Measurements from ENCODE around the gene TFAP2C. TPM values are rescaled to one million over a fixed set of nuclear protein-coding genes. Genes with fewer than 3 reads are reported as not detected.

TFAP2C gene
- total and polyA plus RNA-seq, 2 experiments from 2014 or later = 11.9 to 14.3 TPM

DNA sequence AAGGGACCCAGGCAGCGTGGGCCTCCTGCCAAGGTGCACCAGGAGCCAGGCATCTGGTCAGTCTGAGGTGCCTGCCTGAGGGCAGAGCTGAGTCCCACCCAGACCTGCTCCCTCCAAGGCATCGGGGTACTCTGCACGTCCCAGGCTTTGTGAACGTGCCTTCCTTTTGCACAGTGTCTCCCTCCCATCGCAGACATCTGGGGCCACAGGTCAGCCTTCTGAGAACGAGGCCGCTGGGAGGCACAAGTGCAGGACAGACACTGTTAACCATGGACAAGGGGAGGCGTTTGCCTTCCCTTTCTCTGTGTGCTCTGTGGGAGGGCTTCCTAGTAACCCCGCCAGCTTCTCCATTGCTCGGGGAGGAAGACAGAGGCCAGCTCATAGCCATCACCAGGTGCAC is 47.6 kb downstream of the TFAP2C start (continued):
- no peak for TF ChIP-seq ETS1 (IDR thresholded peaks at IDR 0.05)
- no peak for TF ChIP-seq EZH2 (IDR thresholded peaks at IDR 0.05; ENCODE audit: low read depth, unreplicated experiment)
- TF ChIP-seq, protein P1, sequence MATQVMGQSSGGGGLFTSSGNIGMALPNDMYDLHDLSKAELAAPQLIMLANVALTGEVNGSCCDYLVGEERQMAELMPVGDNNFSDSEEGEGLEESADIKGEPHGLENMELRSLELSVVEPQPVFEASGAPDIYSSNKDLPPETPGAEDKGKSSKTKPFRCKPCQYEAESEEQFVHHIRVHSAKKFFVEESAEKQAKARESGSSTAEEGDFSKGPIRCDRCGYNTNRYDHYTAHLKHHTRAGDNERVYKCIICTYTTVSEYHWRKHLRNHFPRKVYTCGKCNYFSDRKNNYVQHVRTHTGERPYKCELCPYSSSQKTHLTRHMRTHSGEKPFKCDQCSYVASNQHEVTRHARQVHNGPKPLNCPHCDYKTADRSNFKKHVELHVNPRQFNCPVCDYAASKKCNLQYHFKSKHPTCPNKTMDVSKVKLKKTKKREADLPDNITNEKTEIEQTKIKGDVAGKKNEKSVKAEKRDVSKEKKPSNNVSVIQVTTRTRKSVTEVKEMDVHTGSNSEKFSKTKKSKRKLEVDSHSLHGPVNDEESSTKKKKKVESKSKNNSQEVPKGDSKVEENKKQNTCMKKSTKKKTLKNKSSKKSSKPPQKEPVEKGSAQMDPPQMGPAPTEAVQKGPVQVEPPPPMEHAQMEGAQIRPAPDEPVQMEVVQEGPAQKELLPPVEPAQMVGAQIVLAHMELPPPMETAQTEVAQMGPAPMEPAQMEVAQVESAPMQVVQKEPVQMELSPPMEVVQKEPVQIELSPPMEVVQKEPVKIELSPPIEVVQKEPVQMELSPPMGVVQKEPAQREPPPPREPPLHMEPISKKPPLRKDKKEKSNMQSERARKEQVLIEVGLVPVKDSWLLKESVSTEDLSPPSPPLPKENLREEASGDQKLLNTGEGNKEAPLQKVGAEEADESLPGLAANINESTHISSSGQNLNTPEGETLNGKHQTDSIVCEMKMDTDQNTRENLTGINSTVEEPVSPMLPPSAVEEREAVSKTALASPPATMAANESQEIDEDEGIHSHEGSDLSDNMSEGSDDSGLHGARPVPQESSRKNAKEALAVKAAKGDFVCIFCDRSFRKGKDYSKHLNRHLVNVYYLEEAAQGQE (IDR thresholded peaks at IDR 0.05; ENCODE audit: unreplicated experiment) = no peak
- no peak for TF ChIP-seq STAT1 (IDR thresholded peaks at IDR 0.05; ENCODE audit: unreplicated experiment)

DNA sequence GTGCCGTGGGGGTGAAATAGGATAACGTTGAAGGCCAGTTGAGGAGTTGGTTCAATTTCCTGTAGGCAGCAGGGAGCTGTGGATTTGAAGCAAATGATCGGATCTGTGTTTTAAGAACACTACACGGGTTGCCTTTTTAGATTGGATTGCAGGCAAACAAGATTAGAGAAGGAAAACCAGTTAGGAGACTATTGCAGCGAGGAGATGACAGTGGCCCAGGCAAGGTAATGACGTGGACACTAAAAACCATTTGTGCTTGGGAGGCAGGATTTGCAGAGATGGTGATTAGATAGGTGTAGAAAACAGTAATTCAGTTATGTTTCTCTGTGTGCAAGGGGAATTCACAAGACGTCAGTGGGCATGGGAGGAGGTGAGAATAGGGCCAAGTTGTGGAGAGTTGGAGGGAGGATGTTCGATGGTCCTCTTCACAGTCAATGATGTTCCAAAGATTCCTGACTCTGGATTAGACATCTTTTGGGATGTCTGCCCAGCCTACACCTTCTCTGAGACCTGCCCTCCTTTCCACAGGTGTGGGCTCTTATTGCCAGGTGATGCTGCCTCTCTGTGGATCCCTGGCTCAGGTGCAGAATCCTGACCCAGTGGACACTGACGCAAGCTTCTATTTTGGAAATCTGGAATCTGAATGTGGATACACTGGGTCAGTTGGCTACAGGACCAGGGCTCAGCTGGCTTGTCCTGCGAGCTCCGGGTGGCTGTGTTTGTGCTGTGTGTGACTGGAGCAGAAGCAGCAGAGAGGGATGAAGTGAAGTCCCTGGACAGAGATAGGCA is 54.2 kb downstream of the TFAP2C start:
- DNase-seq (ENCODE audit: low spot score) (no peak), ATAC-seq (no peak)
- Histone ChIP-seq H3K27me3 (ENCODE audit: insufficient read depth) (no peaks in the 10 kb centered on the region), H3K27ac (ENCODE audit: low read depth) (no peak overlapping the region), H3K36me3 (ENCODE audit: insufficient read depth) (no peaks in the 10 kb centered on the region), H3K4me3 (no peak overlapping the region), H3K79me2 (replicated peaks; ENCODE audit: insufficient read depth) (no peaks in the 10 kb centered on the region), H3K9me2 (ENCODE audit: insufficient read depth) (no peaks in the 10 kb centered on the region), H3F3A (replicated peaks; ENCODE audit: low read depth) (no peaks in the 10 kb centered on the region), H4K20me1 (replicated peaks; ENCODE audit: insufficient read depth) (no peaks in the 10 kb centered on the region), H3K4me2 (no peak overlapping the region), H3K4me1 (ENCODE audit: insufficient read depth) (no peaks in the 10 kb centered on the region), H2AFZ (0 out of 2 replicates have a peak overlapping the region, but pooled peaks have one; percentile 5)
- H3K27ac Mint-ChIP-seq = no peak overlapping the region
- H3K36me3 Mint-ChIP-seq (ENCODE audit: low read depth) = no peaks in the 10 kb centered on the region
- no peak overlapping the region for H3K4me3 Mint-ChIP-seq
- H3K9me3 Mint-ChIP-seq = no peaks in the 10 kb centered on the region
- peaks cover 3% of the 10 kb centered on the region; the same call in 2 of the 3 replicates for H3K4me1 Mint-ChIP-seq
- H3K27me3 Mint-ChIP-seq (ENCODE audit: insufficient read depth, low read depth, poor library complexity) = peaks cover 4% of the 10 kb centered on the region
- TF ChIP-seq ZNF331 (CRISPR knock-in tag; IDR thresholded peaks at IDR 0.05; ENCODE audit: low read depth) (no peak), EZH2 (IDR thresholded peaks at IDR 0.05; ENCODE audit: low read depth, unreplicated experiment) (no peak), EZH2phosphoT487 (IDR thresholded peaks at IDR 0.05; ENCODE audit: unreplicated experiment) (no peak), CTCF (conservative IDR thresholded peaks at IDR 0.05; ENCODE audit: low read depth in 2 of 2) (no peak), ZNF114 (CRISPR knock-in tag; IDR thresholded peaks at IDR 0.05) (no peak), STAT1 (IDR thresholded peaks at IDR 0.05; ENCODE audit: unreplicated experiment) (no peak), CREB1 (CRISPR knock-in tag; IDR thresholded peaks at IDR 0.05; ENCODE audit: low read depth) (no peak), ETS1 (IDR thresholded peaks at IDR 0.05) (no peak)
